NB4 (cell line): ENCODE measurements around the gene CCL26.
A peak's percentile ranks its signal among the peaks of the same experiment; 100 is the strongest.

Experiments used
- DNase-seq: peaks from one replicate; pipeline ENCODE4 v3.0.0; 2010; ENCODE audit warnings: low read depth
- H3K4me3 ChIP-seq: one replicate; pipeline ENCODE4 v1.5.1; 2011; ENCODE audit warnings: mild to moderate bottlenecking, low read depth, low read length, moderate library complexity
- MYC ChIP-seq: IDR thresholded peaks from 2 replicates; pipeline ENCODE4 v1.6.1; 2011; ENCODE audit warnings: low read depth, low read length
- POLR2A ChIP-seq: IDR thresholded peaks from 2 replicates; pipeline ENCODE4 v1.6.1; 2011; ENCODE audit warnings: mild to moderate bottlenecking; ENCODE audit not compliant: insufficient read length; ENCODE audit errors: extremely low read depth
- TF ChIP-seq, protein P1 (sequence below): IDR thresholded peaks from 2 replicates; pipeline ENCODE4 v1.6.1; 2011; ENCODE audit warnings: low read depth, low read length
- TF ChIP-seq, protein P2 (sequence below): IDR thresholded peaks from one replicate; pipeline ENCODE4 v1.5.1; 2012; ENCODE audit warnings: low read depth, low read length

The CCL26 gene

DNA sequence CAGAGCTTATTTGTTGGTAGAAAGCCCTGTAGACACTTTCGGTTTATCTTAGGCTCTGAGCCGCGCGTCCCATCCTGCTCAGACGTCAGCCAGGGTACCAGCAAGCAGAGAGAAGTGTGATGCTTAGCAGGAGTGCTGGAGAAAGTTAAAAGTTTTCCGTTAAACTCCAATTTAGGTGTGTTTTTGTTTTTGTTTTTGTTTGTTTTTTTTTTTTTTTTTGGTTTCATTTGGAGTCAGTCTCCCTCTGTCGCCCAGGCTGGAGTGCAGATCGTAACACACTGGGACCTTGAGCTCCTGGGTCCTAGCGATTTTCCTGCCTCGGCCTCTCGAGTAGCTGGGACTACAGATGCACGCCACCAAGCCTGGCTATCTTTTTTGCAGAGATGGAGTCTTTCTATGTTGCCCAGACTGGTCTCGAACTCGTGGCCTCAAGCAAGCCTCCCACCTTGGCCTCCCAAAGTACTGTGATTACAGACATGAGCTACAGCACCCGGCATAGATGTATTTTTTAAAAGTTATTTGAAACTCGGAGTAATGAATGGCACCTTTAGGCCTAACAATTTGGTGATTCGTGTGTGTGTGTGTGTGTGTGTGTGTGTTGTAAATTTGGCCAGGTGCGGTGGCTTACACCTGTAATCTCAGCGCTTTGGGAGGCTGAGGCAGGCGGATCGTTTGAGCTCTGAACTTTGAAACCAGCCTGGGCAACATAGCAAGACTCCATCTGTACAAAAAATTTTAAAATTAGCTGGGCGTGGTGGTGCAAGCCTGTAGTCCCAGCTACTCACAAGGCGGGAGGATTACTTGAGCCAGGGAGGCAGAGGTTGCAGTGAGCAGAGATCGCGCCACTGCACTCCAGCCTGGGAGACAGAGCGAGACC lies 32.0 kb downstream of the CCL26 start:
- no peak for DNase-seq
- TF ChIP-seq MYC (no peak), POLR2A (no peak)
- TF ChIP-seq, protein P1, sequence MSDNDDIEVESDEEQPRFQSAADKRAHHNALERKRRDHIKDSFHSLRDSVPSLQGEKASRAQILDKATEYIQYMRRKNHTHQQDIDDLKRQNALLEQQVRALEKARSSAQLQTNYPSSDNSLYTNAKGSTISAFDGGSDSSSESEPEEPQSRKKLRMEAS: no peak
- TF ChIP-seq, protein P2, sequence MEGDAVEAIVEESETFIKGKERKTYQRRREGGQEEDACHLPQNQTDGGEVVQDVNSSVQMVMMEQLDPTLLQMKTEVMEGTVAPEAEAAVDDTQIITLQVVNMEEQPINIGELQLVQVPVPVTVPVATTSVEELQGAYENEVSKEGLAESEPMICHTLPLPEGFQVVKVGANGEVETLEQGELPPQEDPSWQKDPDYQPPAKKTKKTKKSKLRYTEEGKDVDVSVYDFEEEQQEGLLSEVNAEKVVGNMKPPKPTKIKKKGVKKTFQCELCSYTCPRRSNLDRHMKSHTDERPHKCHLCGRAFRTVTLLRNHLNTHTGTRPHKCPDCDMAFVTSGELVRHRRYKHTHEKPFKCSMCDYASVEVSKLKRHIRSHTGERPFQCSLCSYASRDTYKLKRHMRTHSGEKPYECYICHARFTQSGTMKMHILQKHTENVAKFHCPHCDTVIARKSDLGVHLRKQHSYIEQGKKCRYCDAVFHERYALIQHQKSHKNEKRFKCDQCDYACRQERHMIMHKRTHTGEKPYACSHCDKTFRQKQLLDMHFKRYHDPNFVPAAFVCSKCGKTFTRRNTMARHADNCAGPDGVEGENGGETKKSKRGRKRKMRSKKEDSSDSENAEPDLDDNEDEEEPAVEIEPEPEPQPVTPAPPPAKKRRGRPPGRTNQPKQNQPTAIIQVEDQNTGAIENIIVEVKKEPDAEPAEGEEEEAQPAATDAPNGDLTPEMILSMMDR: no peak
- H3K4me3 ChIP-seq: peak overlapping the region; percentile 63

DNA sequence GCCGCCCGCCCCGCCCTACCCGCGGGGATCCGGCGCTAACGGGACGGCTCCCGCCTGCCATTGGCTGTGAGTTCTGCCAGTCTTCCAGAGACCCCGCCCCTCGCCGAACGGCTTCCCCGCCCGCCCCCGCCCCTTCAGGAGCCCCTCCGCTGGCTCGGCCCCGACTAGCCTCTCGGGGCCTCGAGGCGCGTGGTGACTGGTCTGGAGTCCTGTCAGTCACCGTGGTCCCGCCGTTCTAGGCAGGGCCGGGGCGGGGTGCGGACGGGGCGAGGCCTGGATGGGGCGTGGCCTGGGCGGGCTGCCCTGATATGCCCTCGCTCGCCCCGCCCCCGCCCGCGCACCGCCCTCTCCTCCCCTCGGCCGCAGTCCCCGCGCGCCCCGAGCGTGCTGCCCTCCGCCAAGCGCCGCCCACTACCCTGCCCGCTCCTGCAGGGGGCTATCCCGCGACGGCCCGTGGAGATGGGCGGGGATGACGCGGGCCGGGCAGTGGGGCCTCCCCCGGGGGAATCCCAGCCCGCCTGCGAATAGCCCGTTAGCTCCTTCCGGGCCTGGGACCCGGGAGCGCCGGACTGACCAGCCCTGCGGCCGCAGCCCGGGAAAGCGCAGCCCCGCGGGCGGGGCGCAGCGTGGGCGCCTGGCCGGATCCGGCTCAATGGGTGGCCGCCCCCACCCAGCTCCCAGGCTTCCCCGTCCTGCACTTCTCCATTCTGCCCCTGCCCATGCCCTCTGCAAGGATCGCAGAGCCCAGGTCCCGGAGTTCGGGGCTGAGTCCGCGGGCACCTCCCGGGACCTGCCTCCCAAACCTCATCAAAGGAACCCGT lies 32.8 kb downstream of the CCL26 start:
- TF ChIP-seq POLR2A (peak; percentile 51), MYC (no peak; the same call in 1 of the 2 replicates)
- DNase-seq: peak; percentile 100
- peak overlapping the region; percentile 74 for H3K4me3 ChIP-seq

DNA sequence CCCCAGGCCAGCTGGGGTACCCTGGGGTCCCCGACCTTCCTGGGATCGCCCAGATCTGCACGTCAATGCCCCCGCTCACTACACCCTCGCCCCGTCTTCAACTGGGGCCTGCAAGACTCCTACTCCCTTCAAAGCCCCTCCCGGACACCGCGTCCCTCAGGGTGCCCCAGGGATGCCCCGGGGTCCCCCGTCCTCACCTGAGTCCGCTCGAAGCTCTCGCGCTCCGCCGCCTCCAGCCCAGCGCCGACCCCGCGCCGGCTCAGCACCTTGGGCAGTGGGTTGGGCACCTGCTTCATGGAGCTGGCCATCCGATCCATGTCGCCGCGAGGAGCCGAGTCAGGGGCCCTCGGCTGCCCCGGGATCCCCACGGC lies 33.4 kb downstream of the CCL26 start, which contains the start of gene HIP1:
Gene HIP1 (minus strand): TSS at position 338 of the 371 bp plus-strand sequence. CDS start 21 bp downstream, at position 317.
- peak; percentile 27 for TF ChIP-seq POLR2A
- TF ChIP-seq, protein P1: no peak
- H3K4me3 ChIP-seq: peak within 1 kb of the TSS; percentile 74
- DNase-seq: no peak

DNA sequence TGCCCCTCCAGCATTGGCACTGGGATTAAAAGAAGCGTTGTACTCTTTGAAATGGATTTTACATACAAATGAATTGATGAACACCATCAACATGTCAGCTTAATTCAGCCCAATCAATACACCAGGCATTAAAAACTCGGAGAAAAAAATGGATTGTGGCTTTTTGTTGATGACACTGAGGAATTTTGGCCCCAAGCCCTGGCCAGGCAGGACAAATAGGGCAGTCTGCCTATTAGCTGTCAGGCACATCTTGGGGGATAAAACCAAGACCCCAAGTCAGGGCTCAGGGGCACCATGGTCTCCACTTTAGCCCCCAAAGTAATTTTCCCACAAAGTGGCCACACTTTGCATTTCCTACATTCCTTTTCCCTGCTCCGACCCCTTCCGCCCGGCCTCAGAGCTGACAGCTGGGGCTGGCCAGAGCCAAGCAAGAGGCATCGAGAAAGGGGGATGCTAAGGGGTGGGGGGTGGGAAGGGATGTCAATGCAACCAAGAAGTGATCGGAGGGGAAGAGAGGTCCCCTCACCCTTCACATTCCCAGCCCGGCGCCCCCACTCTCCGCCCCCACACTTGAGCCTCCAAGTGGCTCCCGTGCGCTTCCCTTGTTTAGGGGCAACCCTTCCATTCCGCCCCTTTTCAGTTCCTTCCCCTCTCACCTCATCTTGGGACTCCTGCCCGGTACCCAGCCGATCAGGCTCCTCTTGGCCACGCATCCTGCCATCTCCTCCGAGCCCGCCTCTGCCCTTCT lies 34.0 kb downstream of the CCL26 start:
- peak overlapping the region; percentile 74 for H3K4me3 ChIP-seq

DNA sequence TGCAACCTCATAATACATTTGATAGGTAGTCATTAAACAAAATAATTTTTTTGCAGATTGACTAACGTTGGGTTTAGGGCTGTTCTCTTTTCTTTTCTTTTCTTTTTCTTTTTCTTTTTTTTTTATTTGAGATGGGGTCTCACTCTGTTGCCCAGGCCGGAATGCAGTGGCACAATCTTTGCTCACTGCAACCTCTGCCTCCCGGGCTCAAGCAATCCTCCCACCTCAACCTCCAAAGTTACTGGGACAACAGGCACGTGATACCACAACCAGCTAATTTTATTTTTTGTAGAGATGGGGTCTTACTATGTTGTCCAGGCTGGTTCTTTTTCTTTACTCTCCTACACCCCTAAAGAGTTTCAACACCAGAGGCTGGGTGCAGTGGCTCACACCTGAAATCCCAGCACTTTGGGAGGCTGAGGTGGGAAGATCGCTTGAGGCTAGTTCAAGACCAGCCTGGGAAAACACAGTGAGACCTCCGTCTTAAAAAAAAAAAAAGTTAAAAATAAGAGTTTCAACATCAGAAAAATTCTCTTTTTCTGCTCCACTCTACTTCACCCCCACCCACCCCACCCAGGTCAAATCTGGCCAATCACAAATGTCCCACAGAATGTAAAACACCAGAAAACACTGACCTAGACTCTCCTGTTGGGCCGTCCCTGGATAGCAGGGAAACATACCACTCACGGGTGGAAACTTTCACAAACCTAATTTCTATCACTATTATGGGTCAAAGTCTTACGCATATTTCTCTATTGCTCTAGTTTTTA lies 36.2 kb downstream of the CCL26 start:
- DNase-seq: no peak
- TF ChIP-seq, protein P2: no peak
- TF ChIP-seq, protein P1: no peak
- TF ChIP-seq POLR2A (no peak), MYC (no peak)
- no peak overlapping the region for H3K4me3 ChIP-seq

More for the DNA sequence above, 34.0 kb downstream of the CCL26 start:
- no peak for DNase-seq
- TF ChIP-seq, protein P2: no peak
- TF ChIP-seq POLR2A: no peak
- no peak for TF ChIP-seq MYC
- TF ChIP-seq, protein P1: no peak

DNA sequence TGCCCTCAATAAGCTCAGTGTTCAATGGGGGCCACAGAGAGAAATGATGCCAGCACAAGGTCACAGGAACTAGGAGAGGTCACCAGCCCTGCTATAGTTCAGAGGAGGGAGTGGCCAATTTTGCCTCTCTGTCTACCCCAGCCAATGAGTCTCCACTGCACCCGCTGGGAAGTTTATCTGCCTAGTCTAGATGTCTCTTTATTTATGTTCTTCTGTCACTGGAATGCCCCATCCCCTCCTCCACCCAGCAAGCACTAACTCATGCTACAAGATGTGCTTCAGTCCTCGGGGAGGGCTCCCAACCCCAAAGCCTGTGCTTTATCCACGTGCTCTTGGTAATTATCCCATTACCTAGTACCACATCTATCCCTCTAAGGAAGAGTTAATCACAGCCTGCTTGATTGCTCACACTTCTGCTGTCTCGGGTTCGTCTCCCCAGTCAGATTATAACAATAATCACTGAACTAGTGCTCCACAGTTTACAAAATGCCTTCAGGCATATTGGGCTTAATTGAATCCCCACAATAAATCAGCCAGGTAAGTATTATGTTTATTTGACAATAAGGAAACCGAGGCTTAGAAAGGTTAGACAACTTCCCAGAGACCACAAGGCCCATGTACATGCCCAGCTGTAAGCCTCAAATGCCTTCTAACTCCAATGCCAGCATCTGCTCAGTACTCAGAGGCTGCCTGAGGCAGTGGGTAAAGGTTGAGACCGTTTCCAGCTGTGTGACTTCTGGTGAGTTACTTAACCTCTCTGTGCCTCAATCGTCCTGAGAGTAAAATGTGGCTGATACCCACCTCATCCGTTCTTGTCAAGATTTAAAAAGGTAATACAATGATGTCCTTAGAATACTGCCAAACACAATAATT lies 37.2 kb downstream of the CCL26 start:
- no peak for DNase-seq
- TF ChIP-seq, protein P1: no peak
- TF ChIP-seq MYC: no peak
- TF ChIP-seq, protein P2: no peak
- no peak for TF ChIP-seq POLR2A
- H3K4me3 ChIP-seq: no peak overlapping the region
